K562 (cell line): ENCODE measurements around the gene POLD1. TPM values are rescaled to one million over a fixed set of nuclear protein-coding genes. Genes with fewer than 3 reads are reported as not detected.

ENCODE experiments used
- AFF1 ChIP-seq, 2 experiments: fragments of 450-650 bp; IDR thresholded peaks; 2 replicates each; pipeline ENCODE4 v1.6.1; 2018; ENCODE audit warnings: mild to moderate bottlenecking in 2 of 2, low read depth in 1 of 2; ENCODE audit not compliant: partially characterized antibody in 2 of 2
- BRCA1 ChIP-seq, 2 experiments: fragments of 450-650 bp in 1 of 2; sonication (generic) in 1 of 2; formaldehyde crosslinking in 1 of 2; IDR thresholded peaks; 2 replicates each; pipeline versions ENCODE4 v1.5.0 to v1.6.1; 2017 to 2020; ENCODE audit warnings: mild to moderate bottlenecking in 1 of 2, missing genetic modification reagents in 1 of 2
- HDGF ChIP-seq: fragments of 450-650 bp; IDR thresholded peaks from 2 replicates; pipeline ENCODE4 v1.6.1; 2016
- MLLT1 ChIP-seq, 2 experiments: fragments of 450-650 bp; IDR thresholded peaks; 2 replicates each; pipeline ENCODE4 v1.6.1; 2016
- NFATC3 ChIP-seq: fragments of 450-650 bp; IDR thresholded peaks from 2 replicates; pipeline ENCODE4 v1.6.1; 2017; ENCODE audit warnings: mild to moderate bottlenecking
- NFIC ChIP-seq: fragments of 450-650 bp; IDR thresholded peaks from 2 replicates; pipeline ENCODE4 v1.6.1; 2017; ENCODE audit warnings: mild to moderate bottlenecking, inconsistent platforms
- PHTF2 ChIP-seq: fragments of 250-450 bp; sonication (Bioruptor Pico); IDR thresholded peaks from 2 replicates; pipeline ENCODE4 v1.5.0; 2021; ENCODE audit warnings: mild to moderate bottlenecking
- SIX5 ChIP-seq, 2 experiments: IDR thresholded peaks; 2 replicates each; pipeline ENCODE4 v1.6.1; 2011; ENCODE audit warnings: low read length in 2 of 2, borderline replicate concordance in 1 of 2, low read depth in 1 of 2, mild to moderate bottlenecking in 1 of 2, moderate library complexity in 1 of 2; ENCODE audit not compliant: insufficient read depth in 1 of 2
- ZKSCAN3 ChIP-seq: fragments of 250-450 bp; sonication (Bioruptor Pico); IDR thresholded peaks from 2 replicates; pipeline ENCODE4 v1.4.0; 2020
- ZNF318 ChIP-seq, 2 experiments: fragments of 450-650 bp; IDR thresholded peaks; 2 replicates each; pipeline ENCODE4 v1.6.1; 2016; ENCODE audit warnings: mild to moderate bottlenecking in 2 of 2, borderline replicate concordance in 1 of 2, low read depth in 1 of 2, moderate library complexity in 1 of 2
- ZNF644 ChIP-seq: fragments of 200-800 bp; sonication (Bioruptor generic); IDR thresholded peaks from 2 replicates; pipeline ENCODE4 v1.6.1; 2016; ENCODE audit warnings: low read depth, missing genetic modification characterization, missing compliant biosample characterization
- ZNF668 ChIP-seq: fragments of 250-450 bp; sonication (Bioruptor Pico); IDR thresholded peaks from 2 replicates; pipeline ENCODE4 v1.8.0; 2022; ENCODE audit warnings: mild to moderate bottlenecking, inconsistent platforms
- ZNF699 ChIP-seq: fragments of 250-450 bp; sonication (Bioruptor Pico); IDR thresholded peaks from 2 replicates; pipeline ENCODE4 v1.8.0; 2021; ENCODE audit warnings: mild to moderate bottlenecking, moderate library complexity; ENCODE audit not compliant: insufficient replicate concordance
- ZNF780A ChIP-seq: fragments of 250-450 bp; sonication (Bioruptor Pico); IDR thresholded peaks from 2 replicates; pipeline ENCODE4 v1.5.0; 2021; ENCODE audit warnings: mild to moderate bottlenecking
- polyA plus RNA-seq, 8 experiments: library from polyadenylated mRNA; depleted of rRNA in 4 of 8; stranded (reverse) in 5 of 8; unstranded in 3 of 8; fragments of >200 nt; fragmentation: Nextera tagmentation in 2 of 8; fragmentation: Illumina TruSeq in 1 of 8; extraction: Ambion mirVana in 2 of 8; extraction: Trizol in 1 of 8; gene quantifications; 2 replicates each; pipeline versions ENCODE4 v1.2.1 to v1.2.3, GENCODE V29; 2011 to 2014; ENCODE audit warnings: inconsistent platforms in 1 of 8, missing spikeins in 1 of 8
- total RNA-seq, 7 experiments: library from RNA; depleted of rRNA in 6 of 7; stranded (reverse); fragments of >200 nt in 6 of 7; fragmentation: Illumina TruSeq in 2 of 7; extraction: Trizol in 2 of 7; gene quantifications; 2 replicates each; pipeline versions ENCODE4 v1.2.1 to v1.2.3, GENCODE V29; 2011 to 2021; ENCODE audit warnings: low replicate concordance in 1 of 7

POLD1 gene
- total and polyA plus RNA-seq, 9 of the 15 experiments (the other 6 are each of a cell fraction or from before 2014, with no cell fraction given) = 1.3 to 312 (median 47.8) TPM

- no peak for TF ChIP-seq ZNF318 (IDR thresholded peaks at IDR 0.05; ENCODE audit: borderline replicate concordance in 1 of 2, low read depth in 1 of 2)
- no peak for TF ChIP-seq ZNF780A
- TF ChIP-seq SIX5 (IDR thresholded peaks at IDR 0.05; ENCODE audit: borderline replicate concordance in 1 of 2, insufficient read depth in 1 of 2, low read depth in 1 of 2, low read length in 2 of 2) = no peak
- TF ChIP-seq PHTF2 (CRISPR knock-in tag) = no peak
- TF ChIP-seq MLLT1 (IDR thresholded peaks at IDR 0.05) = no peak
- no peak for TF ChIP-seq ZNF644 (tag)
- no peak for TF ChIP-seq HDGF
- no peak for TF ChIP-seq AFF1 (IDR thresholded peaks at IDR 0.05; ENCODE audit: low read depth in 1 of 2, partially characterized antibody in 2 of 2)
- no peak for TF ChIP-seq ZNF699 (CRISPR knock-in tag)
- no peak for TF ChIP-seq BRCA1 (IDR thresholded peaks at IDR 0.05)
- no peak for TF ChIP-seq BRCA1 (CRISPR knock-in tag; IDR thresholded peaks at IDR 0.05)
- TF ChIP-seq NFATC3 = no peak
- TF ChIP-seq NFIC = 0 out of 2 replicates have a peak, but pooled peaks have one; percentile 10
- TF ChIP-seq ZNF668 (CRISPR knock-in tag) = no peak
- no peak for TF ChIP-seq ZKSCAN3
Observed at GRCh38 chr19:50465986-50466705, 82.0 kb downstream of the POLD1 start (continued).
